Measurements from ENCODE around the gene BRF1.

The BRF1 gene

GRCh38 chr14:105173901-105174894 is 126.6 kb downstream of the BRF1 start:
- DNase-seq (ENCODE audit: insufficient read length, low spot score) (no peak), FAIRE-seq (no peak)
- no peak for TF ChIP-seq POLR2A (IDR thresholded peaks at IDR 0.05; ENCODE audit: low read depth, low read length)

GRCh38 chr14:105173145-105173544 is 127.7 kb downstream of the BRF1 start:
- DNase-seq (ENCODE audit: insufficient read length, low spot score): no peak
- no peak for FAIRE-seq
- no peak for TF ChIP-seq POLR2A (IDR thresholded peaks at IDR 0.05; ENCODE audit: low read depth, low read length)

GRCh38 chr14:105172476-105172875 is 128.3 kb downstream of the BRF1 start:
- FAIRE-seq (no peak), DNase-seq (ENCODE audit: insufficient read length, low spot score) (no peak)
- TF ChIP-seq POLR2A (IDR thresholded peaks at IDR 0.05; ENCODE audit: low read depth, low read length): no peak

GRCh38 chr14:105171004-105171673 is 129.7 kb downstream of the BRF1 start:
- DNase-seq (ENCODE audit: insufficient read length, low spot score): no peak
- TF ChIP-seq POLR2A (IDR thresholded peaks at IDR 0.05; ENCODE audit: low read depth, low read length): no peak
- no peak for FAIRE-seq

DNA sequence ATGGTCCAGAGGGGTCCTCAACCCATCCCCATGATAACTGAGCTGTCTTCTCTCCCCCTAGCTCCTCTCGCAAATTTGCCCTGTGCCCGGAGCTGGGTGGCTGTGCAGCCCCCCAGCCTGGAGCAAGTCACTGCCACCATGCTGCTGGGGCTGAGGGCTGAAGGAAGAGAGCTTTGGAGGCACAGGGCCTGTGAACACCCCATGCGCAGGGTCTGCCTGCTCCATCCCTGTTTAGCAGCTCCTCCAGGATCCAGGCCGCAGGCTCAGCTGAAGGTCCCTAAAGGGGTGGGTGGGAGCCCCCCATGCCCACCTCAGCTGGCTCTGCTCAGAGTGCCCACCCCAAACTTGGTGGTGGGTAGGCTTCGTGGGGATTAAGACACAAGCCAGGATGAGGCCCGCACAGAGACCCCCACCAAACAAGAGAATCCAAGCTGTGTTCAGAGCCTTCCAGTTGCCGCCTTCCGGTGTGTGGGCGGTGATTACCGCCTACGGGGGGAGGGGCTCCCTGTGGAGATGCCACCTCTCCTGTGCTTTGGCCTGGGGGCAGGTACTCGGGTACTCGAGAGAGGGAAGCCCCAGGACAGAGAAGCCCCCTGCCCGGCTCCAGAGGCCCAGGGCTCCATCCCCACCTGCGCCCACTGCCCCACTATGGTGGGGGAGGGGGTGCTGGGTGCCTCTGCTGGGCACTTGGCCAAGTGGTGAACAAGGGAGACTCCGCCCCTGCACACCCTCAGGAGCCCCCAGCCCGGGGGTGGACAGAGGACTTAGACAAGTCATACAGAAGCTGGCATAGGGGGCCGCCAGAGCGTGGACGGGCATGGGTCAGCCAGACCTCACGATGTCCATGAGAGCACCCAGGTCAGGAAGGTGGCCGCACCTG is 130.8 kb downstream of the BRF1 start:
- DNase-seq (ENCODE audit: insufficient read length, low spot score) (no peak), FAIRE-seq (no peak)
- TF ChIP-seq POLR2A (IDR thresholded peaks at IDR 0.05; ENCODE audit: low read depth, low read length): no peak

GRCh38 chr14:105168979-105169507 is 131.8 kb downstream of the BRF1 start:
- FAIRE-seq (no peak), DNase-seq (ENCODE audit: insufficient read length, low spot score) (no peak)
- TF ChIP-seq POLR2A (IDR thresholded peaks at IDR 0.05; ENCODE audit: low read depth, low read length): no peak

DNA sequence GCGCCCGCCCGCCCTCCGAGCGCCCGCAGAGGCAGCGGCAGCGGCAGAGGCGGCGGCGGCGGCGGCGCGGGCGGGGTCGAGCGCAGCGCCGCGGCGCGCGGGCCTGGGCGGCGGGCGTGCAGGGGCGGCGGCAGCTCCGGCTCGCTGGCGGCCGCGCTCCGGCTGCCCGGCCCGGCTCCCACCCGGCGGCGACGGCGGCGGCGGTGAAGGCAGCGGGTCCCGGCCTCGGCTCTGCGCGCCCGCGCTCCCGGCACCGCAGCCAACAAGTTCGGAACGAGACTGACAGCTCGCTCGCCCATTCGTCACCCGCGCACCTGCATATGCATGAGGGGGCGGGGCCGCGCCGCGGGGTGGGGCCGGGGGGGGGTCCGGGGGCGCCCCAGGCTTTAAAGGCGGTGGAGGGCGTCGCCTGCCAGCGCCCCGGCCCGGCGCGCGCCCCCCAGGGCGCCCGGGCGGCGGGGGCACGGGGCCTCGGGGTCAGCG is 132.3 kb downstream of the BRF1 start, which contains the start of gene JAG2:
JAG2 (minus strand) TSS at position 281 of the 483 bp plus-strand sequence. CDS start 356 bp downstream, outside the sequence.
- FAIRE-seq (no peak), DNase-seq (ENCODE audit: insufficient read length, low spot score) (peak; percentile 72)
- peak; percentile 35; the same call in 1 of the 2 replicates for TF ChIP-seq POLR2A (IDR thresholded peaks at IDR 0.05; ENCODE audit: low read depth, low read length)

GRCh38 chr14:105168093-105168420 is 132.7 kb downstream of the BRF1 start:
- FAIRE-seq (no peak), DNase-seq (ENCODE audit: insufficient read length, low spot score) (no peak)
- no peak for TF ChIP-seq POLR2A (IDR thresholded peaks at IDR 0.05; ENCODE audit: low read depth, low read length)

DNA sequence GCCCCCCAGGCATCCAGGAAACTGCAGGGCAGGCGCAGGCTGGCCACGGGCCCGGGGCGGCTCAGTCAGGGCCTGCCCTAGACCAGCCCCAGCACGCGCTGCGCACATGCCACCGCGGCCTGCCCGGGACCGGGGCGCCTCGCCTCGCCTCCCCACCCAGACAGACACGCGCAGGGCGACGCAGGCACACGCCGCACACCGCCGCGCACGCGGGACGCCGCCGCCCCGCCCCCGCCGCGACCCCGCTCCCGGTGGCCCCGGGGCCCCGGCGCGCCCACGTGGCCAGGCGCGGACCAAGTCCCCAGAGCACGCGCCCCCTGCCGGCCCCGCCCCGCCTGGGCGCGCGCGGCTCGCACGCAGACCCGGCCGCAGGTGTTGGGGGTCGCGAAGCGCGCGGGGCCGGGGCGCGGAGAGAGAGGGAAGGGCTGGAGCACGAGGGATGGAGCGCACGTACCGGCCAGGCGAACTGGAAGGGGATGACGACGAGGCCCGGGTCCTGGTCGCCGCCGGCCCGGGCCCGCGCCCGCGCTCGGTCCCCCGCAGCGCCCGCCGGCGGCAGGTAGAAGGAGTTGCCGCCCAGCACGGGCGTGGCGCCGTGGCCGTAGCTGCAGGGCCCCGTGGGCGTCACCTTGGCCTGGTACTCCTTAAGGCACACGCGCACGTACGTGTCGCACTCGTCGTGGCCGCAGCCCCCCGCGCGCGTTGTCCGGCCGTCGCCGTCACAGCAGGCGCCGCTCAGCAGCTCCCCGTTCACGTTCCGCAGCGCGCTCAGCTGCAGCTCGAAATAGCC is 133.3 kb downstream of the BRF1 start:
- DNase-seq (ENCODE audit: insufficient read length, low spot score): no peak
- no peak for TF ChIP-seq POLR2A (IDR thresholded peaks at IDR 0.05; ENCODE audit: low read depth, low read length)
- no peak for FAIRE-seq

DNA sequence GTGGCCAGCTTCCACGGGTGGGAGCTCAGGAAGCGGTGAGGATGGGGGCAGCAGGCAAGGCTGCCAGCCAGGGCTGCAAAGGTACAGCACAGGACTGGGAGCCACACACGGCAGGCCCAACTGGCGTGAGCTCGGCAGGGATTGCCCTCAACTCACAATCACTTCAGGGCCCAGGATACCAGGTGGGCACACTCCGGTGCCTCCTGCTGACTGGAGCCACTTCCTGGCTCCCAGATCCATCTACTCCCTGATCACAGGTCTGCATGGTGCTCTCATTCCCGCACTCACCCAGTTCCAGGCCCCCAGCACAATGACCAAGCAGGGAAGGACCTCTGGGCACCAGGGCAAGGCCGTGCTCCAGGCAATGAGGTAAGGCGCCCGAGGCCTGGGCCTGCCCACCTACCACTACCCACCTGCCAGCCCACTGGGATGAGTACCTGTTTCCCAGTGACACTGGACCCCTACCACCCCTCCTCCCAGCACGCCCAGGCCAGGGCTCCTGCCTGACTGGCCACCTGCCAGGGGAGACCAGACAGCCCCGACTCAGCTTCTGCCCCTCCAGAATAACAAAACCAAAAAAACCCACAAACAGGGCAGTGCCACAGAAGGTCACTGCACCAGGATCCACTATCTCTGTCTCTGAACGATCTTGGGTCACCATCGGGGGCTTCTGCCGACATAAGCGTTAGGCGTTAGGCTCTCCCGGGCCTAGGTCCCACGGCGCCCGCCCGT is 134.1 kb downstream of the BRF1 start:
- no peak for DNase-seq (ENCODE audit: insufficient read length, low spot score)
- TF ChIP-seq POLR2A (IDR thresholded peaks at IDR 0.05; ENCODE audit: low read depth, low read length): no peak
- FAIRE-seq: no peak

GRCh38 chr14:105165761-105166485 is 134.9 kb downstream of the BRF1 start:
- no peak for FAIRE-seq
- DNase-seq (ENCODE audit: insufficient read length, low spot score): no peak
- TF ChIP-seq POLR2A (IDR thresholded peaks at IDR 0.05; ENCODE audit: low read depth, low read length): no peak

All from H54 (cell line).